ENCODE measurements around the gene AOPEP.

Gene AOPEP

DNA sequence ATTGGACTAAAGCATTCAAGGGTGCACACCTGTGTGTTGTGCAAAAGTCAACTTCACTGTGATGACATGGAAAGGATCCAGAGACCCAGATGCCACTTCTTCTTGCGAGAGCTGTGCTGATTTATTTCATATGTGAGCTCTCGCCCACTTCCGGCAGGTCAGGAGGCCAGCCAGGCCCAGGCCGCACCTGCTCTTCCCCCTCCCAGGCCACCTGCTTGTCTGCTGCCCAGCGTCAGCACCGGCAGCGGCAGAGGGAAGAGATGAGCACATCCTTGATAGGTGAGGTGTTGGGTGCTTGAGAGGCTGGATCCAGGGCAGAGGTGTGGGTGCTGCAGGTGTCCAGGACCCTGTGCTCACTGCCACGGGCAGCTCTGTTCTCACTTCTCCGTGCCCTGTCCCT is 348.1 kb downstream of the AOPEP start:
- no peak for DNase-seq

DNA sequence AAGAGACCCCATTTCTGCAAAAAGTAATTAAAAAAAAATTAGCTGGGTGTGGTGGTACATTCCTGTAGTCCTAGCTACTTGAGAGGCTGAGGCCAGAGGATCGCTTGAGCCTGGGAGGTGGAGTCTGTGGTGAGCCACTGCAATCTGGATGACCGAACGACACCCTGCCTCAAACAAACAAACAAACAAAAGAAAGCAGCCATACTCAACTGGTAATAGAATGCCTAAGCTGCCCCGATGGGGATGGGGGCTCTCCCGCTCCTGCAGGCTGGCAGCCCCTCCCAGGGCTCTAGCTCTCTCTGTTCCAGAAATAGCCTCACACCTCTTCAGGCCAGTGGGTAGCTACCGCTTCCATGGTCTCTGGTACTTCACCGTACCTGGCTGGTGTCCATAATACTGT is 349.2 kb downstream of the AOPEP start:
- DNase-seq, result no peak

DNA sequence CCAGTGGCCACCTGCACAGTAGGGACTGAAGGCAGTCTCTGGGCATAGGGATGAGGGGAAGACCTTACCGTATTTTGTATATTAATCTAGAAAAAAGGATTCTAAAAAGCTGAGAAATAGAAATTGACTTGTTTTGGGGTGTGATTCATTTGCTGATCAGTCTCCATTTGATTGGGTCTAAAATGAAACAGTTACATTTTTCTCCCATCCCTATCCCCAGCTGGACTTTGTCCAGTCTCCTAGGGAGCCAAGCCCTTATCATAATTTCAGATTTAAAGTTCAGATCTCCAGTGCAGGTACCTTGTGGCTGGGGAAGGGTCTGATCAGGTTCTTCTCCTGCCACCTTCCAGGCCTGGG is 350.2 kb downstream of the AOPEP start:
- no peak for DNase-seq

- DNase-seq, result no peak
Observed at GRCh38 chr9:95077053-95077765, 350.7 kb downstream of the AOPEP start.

GRCh38 chr9:95077766-95078370 is 351.4 kb downstream of the AOPEP start:
- no peak for DNase-seq

- no peak for DNase-seq
Observed at GRCh38 chr9:95078511-95078910, 352.0 kb downstream of the AOPEP start.

GRCh38 chr9:95078939-95079338 is 352.4 kb downstream of the AOPEP start:
- no peak for DNase-seq

DNA sequence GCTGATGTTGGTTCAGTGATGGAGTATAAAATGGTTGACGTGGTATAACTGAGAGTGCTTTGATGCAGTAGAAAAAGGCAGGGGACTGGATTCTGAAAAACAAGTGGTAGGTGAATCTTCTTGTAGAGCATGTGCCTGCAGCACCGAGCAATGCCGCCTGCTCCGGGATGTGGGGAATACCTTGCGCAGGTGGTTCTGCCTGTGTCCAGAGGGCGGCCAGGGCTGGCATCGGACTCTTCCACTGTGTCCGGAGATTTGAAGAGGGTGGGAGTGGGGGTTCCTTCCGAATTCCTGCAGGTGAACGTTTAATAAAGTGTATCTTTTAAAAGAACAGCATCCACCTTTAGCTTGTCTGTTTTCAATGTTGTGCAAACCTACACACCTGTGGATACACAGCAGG is 353.0 kb downstream of the AOPEP start:
- no peak for DNase-seq

DNA sequence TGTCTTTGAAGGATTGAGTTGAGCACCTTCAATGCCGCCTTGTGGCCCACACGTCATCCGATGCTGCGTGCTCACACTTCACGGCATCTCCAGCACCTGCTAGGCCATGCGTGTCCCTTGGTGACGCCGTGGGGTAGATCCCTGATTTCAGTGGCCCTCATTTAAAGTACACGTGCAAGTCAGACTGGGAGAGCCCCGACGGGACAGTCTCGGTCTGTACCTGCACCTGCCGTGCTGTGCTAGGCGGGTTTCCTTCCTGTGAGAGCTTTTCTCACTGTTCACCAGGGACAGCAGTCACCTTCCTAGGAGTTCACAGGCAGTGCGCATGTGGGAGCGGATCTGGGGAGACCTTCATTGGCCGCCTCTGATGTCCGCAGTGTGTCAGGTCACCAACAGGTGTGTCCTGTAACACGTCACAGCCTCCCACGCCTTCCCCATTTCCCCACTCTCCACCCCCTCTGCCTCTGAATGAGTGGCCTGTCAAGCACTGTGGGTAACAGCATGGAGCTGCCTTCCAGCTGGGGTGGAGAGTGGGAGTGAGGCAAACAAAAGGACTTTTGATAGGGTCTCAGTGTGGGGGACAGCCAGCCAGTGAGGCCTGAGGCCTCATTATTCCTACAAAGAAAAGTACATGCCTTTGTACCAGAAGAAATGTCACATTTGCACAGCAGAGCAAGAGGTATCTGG is 354.6 kb downstream of the AOPEP start:
- no peak for DNase-seq

- no peak for DNase-seq
Observed at GRCh38 chr9:95081998-95082397, 355.5 kb downstream of the AOPEP start.

DNA sequence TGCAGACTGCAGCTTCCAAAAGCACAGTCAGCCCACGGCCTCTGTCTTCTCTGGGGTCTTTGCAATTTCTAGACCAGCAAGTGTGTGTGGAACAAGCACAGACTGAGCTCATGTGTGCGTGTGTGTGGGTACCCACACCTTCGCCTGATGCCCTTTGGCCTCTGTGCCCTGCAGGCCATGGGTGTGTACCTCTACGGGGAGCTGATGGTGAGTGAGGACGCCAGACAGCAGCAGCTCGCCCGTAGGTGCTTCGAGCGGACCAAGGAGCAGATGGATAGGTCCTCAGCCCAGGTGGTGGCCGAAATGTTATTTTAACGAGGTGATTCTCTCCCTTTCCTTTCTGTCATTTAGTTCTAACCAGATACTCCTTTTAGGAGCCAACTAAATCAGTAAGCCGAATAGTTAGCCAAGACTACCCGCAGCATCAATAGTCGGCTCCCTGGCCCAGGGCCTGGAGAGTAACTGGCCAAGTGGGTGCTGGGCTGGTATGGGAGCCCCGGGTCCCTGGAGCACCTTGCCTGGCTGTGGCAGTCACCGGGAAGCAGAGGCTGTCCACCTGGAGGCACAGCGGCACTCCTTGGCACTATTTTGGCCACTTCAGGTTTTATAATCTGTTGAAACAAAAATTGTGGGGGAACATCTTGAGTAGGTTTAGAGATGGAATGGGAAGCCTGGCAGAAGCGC is 356.0 kb downstream of the AOPEP start:
- DNase-seq, result no peak

DNA sequence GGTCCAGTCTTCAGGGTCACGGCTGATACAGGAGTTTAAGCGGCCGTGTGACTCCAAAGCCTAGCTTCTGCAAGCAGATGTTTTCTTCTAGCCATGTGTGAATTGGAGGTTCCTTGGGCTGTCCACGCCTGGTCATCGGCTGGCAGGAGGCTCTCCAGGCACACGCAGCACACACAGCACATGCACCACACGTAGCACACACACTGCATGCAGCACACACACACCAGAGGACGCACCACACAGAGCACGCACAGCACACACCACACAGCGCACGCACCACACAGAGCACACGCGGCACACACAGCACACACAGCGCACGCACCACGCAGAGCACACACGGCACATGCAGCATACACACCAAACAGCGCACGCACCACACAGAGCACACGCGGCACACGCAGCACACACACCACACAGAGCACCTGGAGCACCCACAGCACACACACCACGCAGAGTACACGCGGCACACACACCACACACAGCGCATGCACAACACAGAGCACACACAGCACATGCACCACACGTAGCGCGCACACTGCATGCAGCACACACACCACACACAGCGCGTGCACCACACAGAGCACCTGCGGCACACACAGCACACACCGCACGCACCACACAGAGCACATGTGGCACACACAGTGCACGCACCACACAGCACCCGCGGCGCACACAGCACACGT is 356.7 kb downstream of the AOPEP start:
- no peak for DNase-seq

DNA sequence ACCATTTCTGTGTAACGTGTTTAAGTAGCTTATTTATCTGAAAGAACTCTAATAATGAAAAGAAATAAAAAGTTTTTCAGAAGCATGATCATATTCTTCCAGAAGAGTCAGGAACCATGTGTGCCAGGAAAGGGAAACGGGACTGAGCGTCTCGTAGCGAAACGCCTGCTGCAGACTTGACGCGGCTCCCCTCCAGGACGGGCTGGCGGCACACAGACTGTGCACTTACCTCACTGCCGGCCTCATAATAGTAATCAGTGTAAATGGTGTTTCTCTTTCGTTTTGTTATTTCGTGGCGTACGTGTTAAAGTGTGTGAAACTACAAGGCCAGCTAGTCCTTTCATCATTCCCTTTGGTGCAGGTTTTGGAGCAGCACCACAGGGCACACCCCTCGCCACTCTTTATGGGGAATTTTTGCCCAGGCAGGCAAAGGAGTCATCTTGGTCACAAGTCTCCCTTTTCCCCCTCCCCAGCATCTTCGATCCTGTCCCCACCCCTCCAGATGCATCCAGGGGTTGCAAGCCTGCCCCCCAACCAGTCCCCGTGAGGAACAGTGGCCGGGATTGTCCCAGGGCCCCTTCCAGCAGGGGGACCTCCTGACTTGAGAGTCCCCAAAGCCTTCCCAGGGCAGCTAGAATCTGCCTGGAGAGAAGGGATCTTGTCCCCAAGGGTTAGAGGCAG is 357.9 kb downstream of the AOPEP start:
- DNase-seq, result no peak

DNA sequence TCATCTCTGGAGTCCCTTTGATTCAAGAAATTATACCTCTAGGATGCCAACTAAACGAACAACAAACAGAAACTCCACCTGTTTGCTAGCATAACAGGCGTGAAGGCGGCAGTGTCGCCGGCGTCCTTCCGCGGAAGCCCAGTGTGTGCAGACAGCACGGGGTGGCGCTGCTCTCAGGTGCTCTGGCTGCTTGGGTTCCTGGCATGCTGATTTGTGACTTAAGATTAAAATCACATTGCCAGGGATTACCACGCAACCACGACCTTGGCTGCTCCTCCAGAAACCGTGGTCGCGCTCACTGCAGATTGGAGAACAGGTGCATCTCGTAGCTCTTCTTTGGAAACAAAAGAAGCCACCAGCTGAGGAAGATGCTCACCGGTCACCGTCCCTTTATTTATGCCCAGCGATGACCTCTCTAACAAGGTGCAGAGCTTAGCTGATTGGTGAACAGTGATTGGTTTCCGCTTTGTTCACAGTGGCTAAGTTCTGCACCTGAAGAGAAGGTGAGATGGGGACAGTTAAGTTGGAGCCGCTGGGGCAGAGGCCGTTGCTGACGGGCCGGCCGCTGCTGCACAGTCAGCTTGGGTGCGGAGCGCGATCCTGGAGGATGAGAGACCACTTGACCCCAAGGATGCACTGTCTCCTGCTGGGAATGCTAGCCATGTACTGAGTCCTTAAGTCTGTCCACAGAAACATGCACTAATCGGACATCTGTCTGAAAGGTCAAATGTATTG is 358.7 kb downstream of the AOPEP start:
- DNase-seq, result peak; percentile 45

GRCh38 chr9:95085861-95086563 is 359.5 kb downstream of the AOPEP start:
- no peak for DNase-seq

- no peak for DNase-seq
Observed at GRCh38 chr9:95086564-95086955, 360.1 kb downstream of the AOPEP start.

- peak; percentile 25 for DNase-seq
Observed at GRCh38 chr9:95087659-95088242, 361.3 kb downstream of the AOPEP start.

DNA sequence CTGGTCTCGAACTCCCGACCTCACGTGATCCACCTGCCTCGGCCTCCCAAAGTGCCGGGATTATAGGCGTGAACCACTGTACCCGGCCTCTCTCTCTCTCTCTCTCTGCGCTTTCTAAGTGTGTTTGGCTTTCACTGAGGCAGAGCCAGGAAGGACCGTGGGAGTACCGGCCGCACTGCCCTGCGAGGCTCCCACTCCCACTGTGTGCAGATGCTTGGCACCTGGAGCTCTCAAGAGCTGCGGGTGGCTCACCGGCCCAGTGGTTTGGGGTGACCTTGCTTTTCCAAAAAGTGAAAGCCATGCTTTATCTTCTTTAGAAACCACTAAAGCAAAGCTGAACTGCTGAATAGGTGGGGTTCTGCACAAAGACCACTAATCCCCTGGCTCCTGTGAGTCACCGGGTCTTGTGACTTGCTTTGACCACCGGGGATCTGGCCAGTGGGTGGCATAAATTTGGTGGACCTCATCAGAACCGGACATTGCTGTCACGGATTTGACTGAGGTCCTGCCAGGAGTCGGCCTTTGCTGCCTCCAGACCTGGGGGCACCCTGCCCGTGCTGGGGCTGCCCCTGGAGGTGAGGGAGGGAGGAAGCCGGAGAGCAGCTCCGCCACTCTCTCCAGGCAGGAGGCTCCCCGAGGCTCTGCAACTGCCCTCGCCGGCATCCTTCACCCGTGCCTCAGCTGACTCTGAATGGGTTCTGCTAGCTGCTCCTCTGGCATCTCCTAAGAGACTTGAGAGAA is 362.1 kb downstream of the AOPEP start:
- DNase-seq, result no peak

- DNase-seq, result no peak
Observed at GRCh38 chr9:95089257-95090022, 362.9 kb downstream of the AOPEP start.
